ENCODE data around the gene EPN2. TPM values are rescaled to one million over a fixed set of nuclear protein-coding genes. Genes with fewer than 3 reads are reported as not detected.

EPN2 gene
- total RNA-seq, 2 experiments from 2014 or later = 11.9 to 12.3 TPM

DNA sequence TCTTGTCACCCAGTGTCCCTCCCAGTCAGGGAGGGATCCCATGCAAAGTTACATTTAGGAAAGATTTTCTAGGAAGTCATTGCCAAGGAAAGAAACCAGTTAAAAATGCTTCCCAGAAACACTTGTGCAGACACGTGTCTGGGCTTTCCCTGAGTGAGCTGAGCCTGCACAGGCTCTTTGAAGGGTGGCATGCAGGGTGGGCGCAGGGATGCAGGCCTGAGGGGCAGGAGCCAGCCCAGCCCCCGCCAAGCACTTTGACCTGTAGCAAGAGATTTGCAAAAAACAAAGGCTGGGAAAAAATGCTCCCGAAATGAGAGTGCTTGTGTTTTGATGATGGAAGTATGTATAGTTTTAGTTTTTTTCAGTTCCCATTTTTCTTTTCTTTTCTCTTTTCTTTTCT is 73.0 kb downstream of the EPN2 start:
- POLR2A ChIA-PET = no interaction called here
- no peaks in the 10 kb centered on the region for H3K36me3 ChIP-seq (ENCODE audit: insufficient read depth, low read length)
- peaks cover 18 to 31% of the 10 kb centered on the region in 2 experiments for H3K27me3 ChIP-seq (ENCODE audit: control insufficient read depth in 1 of 2, insufficient read depth in 2 of 2, low read length in 2 of 2)
- peaks cover 23% of the 10 kb centered on the region for H3K4me1 Mint-ChIP-seq (ENCODE audit: low read depth)
- peaks cover 53% of the 10 kb centered on the region for H3K27me3 Mint-ChIP-seq
- no peak overlapping the region for H3K4me3 Mint-ChIP-seq
- peaks cover 4% of the 10 kb centered on the region for H3K36me3 Mint-ChIP-seq (ENCODE audit: low read depth)
- CTCF ChIA-PET = no interaction called here
- H3K4me3 ChIP-seq (ENCODE audit: low read length) = no peak overlapping the region
- no peaks in the 10 kb centered on the region for H3K9me3 ChIP-seq (ENCODE audit: control insufficient read depth in 1 of 2, insufficient read depth in 1 of 2, low read length in 2 of 2)
- no peak for DNase-seq
- ATAC-seq (ENCODE audit: poor library complexity) = no peak
- TF ChIP-seq, protein P1, sequence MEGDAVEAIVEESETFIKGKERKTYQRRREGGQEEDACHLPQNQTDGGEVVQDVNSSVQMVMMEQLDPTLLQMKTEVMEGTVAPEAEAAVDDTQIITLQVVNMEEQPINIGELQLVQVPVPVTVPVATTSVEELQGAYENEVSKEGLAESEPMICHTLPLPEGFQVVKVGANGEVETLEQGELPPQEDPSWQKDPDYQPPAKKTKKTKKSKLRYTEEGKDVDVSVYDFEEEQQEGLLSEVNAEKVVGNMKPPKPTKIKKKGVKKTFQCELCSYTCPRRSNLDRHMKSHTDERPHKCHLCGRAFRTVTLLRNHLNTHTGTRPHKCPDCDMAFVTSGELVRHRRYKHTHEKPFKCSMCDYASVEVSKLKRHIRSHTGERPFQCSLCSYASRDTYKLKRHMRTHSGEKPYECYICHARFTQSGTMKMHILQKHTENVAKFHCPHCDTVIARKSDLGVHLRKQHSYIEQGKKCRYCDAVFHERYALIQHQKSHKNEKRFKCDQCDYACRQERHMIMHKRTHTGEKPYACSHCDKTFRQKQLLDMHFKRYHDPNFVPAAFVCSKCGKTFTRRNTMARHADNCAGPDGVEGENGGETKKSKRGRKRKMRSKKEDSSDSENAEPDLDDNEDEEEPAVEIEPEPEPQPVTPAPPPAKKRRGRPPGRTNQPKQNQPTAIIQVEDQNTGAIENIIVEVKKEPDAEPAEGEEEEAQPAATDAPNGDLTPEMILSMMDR (IDR thresholded peaks at IDR 0.05) = no peak
- no peak overlapping the region for H3K27ac Mint-ChIP-seq
- H3K4me1 ChIP-seq (ENCODE audit: insufficient read depth, low read length) = peaks cover 18% of the 10 kb centered on the region
- no peaks in the 10 kb centered on the region for H3K9me3 Mint-ChIP-seq
- H3K27ac ChIP-seq (ENCODE audit: low read depth in 1 of 2, low read length in 2 of 2) = no peak overlapping the region
- intact Hi-C loops (cut with DNase I, micrococcal nuclease) = no loop called here

DNA sequence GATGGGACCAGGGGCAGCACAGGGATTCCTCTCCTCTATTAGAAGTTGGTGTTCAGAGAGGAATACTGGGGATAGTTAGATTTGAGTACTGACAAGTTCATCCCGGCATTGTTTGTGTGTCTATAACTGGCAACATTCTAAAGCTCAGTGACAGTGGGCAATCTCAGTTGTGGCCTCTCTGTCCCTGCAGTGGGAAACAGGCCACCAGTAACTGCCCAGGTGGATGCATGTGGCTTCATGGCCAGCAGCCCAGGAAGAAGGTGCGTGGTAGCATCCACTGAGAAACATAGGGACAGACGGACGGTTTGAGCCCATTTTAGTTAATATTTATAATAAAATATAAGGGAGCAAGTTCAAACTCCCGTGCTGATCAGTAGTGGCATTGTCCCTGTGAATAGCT is 73.8 kb downstream of the EPN2 start:
- Mint-ChIP-seq H3K36me3 (ENCODE audit: low read depth) (peaks cover 4% of the 10 kb centered on the region), H3K4me3 (no peak overlapping the region), H3K9me3 (no peaks in the 10 kb centered on the region), H3K27me3 (peaks cover 45% of the 10 kb centered on the region), H3K27ac (no peak overlapping the region), H3K4me1 (ENCODE audit: low read depth) (peaks cover 15% of the 10 kb centered on the region)
- Histone ChIP-seq H3K27ac (ENCODE audit: low read depth in 1 of 2, low read length in 2 of 2) (no peak overlapping the region), H3K4me3 (ENCODE audit: low read length) (no peak overlapping the region), H3K36me3 (ENCODE audit: insufficient read depth, low read length) (no peaks in the 10 kb centered on the region), H3K4me1 (ENCODE audit: insufficient read depth, low read length) (peaks cover 9% of the 10 kb centered on the region), H3K27me3 (ENCODE audit: control insufficient read depth in 1 of 2, insufficient read depth in 2 of 2, low read length in 2 of 2) (peaks cover 18 to 31% of the 10 kb centered on the region in 2 experiments), H3K9me3 (ENCODE audit: control insufficient read depth in 1 of 2, insufficient read depth in 1 of 2, low read length in 2 of 2) (no peaks in the 10 kb centered on the region)
- no peak for ATAC-seq (ENCODE audit: poor library complexity)
- DNase-seq = no peak
- POLR2A ChIA-PET = no interaction called here
- CTCF ChIA-PET = no interaction called here
- intact Hi-C loops (cut with DNase I, micrococcal nuclease) = no loop called here
- TF ChIP-seq, protein P1 (IDR thresholded peaks at IDR 0.05) = no peak

DNA sequence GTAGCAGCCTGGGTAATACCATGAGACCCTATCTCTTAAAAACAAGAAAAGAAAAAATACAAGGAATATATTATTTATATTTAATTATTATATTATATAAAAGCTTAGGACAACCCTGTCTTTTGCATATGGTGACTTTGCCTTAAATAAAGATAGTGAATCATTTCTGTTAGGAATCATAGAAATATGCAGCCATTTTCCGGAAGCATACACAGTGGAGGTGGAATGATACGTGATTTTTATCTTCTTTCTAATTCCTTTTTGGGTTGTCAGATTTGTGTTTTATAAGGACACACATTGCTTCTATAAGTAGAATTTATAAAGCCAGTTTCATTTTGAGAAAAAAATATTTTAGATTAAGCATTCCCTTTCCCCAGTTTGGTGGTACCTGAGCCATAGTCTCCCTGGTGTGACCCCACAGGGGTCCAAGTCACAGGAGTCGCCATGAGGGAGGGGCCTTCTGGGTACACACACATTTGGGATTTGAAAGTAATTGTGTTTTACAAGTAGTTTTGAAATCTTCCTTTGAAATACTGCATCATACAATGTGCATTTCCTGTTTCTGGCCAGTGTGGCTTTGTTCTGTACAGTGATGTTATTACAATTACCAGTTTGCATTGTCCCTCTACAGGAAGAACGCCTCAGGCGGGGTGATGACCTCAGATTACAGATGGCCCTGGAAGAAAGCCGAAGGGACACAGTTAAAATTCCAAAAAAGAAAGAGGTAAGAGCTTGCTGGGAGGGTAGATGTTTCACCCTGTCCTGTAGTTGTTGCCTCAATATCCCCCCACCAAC is 74.5 kb downstream of the EPN2 start:
- Histone ChIP-seq H3K4me1 (ENCODE audit: insufficient read depth, low read length) (peaks cover 3% of the 10 kb centered on the region), H3K27me3 (ENCODE audit: control insufficient read depth in 1 of 2, insufficient read depth in 2 of 2, low read length in 2 of 2) (peaks cover 18 to 31% of the 10 kb centered on the region in 2 experiments), H3K27ac (ENCODE audit: low read depth in 1 of 2, low read length in 2 of 2) (no peak overlapping the region), H3K4me3 (ENCODE audit: low read length) (no peak overlapping the region), H3K36me3 (ENCODE audit: insufficient read depth, low read length) (no peaks in the 10 kb centered on the region), H3K9me3 (ENCODE audit: control insufficient read depth in 1 of 2, insufficient read depth in 1 of 2, low read length in 2 of 2) (no peaks in the 10 kb centered on the region)
- Mint-ChIP-seq H3K4me1 (ENCODE audit: low read depth) (peaks cover 9% of the 10 kb centered on the region), H3K9me3 (no peaks in the 10 kb centered on the region), H3K27me3 (peaks cover 39% of the 10 kb centered on the region), H3K27ac (no peak overlapping the region), H3K36me3 (ENCODE audit: low read depth) (peaks cover 4% of the 10 kb centered on the region), H3K4me3 (no peak overlapping the region)
- ATAC-seq (ENCODE audit: poor library complexity) (no peak), DNase-seq (peak in 1 of 14 experiments; percentile 23)
- CTCF ChIA-PET = no interaction called here
- TF ChIP-seq, protein P1 (IDR thresholded peaks at IDR 0.05) = no peak
- intact Hi-C loops (cut with DNase I, micrococcal nuclease) = no loop called here
- POLR2A ChIA-PET = no interaction called here
